ENCODE results near the gene UTF1.
"Not testable (repeated sequence)": the region's sequence is repeated elsewhere in the genome, so short reads cannot be mapped to it uniquely, and the experiment has no call there.

The UTF1 gene

DNA sequence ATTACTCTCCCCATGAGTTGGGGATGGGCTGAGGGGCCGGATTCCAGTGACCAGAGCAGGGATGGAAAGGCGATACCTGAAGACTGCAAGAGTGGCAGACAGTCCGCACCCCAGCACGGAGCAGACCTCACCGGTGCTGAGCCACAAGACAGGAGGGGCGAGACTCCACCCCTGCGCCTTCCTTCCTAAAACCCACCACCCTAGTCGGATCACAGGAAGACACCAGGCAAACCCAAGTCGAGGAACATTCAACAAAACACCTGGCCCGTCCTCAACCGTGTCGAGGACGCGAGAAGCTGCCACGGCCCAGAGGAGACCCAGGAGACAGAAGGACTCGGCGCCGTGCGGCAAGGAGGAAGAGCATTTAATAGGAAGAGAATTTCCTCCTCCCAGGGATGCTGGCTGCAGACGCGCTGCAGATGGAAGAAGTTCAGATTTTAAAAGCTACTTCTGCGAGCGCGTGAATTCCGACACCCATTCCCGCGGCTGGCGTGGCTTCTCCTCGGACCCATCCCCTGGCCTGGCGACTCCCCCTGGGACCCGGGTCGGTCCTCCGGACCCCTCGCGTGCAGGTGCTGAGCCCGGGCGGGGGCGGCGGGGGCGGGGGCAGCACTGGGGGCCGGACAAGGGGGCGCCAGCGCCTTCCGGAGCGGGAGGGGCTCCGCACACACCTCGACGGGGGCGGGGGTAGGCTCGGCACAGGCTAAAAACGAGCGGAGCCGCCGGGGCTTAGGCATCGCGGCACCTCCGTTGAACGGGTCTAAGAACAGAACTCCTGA lies 563 bp upstream of the UTF1 start:
- DNase-seq = no peak

DNA sequence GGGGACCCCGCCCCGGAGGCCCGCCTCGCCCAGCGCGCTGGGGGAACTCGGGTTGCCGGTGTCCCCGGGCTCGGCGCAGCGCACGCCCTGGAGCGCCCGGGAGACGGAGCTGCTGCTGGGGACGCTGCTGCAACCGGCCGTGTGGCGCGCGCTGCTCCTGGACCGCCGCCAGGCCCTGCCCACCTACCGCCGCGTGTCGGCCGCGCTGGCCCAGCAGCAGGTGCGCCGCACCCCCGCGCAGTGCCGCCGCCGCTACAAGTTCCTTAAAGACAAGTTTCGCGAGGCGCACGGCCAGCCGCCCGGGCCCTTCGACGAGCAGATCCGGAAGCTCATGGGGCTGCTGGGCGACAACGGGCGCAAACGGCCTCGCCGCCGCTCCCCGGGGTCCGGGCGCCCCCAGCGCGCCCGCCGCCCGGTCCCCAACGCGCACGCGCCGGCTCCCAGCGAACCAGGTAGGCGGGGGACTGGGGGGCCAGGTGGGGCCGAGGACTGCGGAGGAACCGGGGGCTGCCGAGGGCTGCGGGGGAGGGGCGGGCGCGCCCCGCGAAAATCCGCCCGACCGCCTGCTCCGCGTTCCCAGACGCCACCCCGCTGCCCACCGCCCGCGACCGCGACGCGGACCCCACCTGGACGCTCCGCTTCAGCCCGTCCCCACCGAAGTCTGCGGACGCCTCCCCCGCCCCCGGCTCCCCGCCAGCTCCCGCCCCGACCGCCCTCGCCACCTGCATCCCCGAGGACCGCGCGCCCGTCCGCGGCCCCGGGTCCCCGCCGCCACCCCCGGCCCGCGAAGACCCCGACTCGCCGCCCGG lies 574 bp downstream of the UTF1 start:
- DNase-seq = no peak

DNA sequence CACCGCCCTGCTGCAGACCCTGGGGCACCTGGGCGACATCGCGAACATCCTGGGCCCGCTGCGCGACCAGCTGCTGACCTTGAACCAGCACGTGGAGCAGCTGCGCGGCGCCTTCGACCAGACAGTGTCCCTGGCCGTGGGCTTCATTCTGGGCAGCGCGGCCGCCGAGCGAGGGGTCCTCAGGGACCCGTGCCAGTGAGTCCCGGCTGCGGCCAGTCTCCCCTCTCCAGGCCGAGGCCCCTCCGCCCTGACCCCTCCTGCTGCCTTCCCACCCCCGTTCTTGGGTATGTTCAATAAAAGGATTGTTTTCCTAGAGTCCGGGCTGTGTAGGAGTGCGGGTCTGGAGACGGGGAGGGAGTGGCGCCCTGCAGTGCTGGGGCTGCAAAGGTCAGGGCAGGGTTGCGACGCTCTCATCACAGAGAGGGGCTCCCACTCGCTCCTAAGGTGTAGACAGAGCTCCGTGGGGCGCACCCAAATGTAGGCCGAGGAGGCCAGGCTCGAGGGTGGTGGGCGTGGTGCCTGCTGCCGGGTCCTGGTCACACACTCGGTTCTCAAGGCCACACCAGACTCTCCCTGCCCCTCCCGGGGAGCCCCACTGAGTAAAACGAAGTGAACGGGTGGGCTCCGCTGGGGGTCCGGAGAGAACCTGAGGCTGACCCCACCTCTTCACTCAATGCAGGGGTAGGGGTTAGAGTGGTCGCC lies 1.4 kb downstream of the UTF1 start:
- DNase-seq = no peak

DNA sequence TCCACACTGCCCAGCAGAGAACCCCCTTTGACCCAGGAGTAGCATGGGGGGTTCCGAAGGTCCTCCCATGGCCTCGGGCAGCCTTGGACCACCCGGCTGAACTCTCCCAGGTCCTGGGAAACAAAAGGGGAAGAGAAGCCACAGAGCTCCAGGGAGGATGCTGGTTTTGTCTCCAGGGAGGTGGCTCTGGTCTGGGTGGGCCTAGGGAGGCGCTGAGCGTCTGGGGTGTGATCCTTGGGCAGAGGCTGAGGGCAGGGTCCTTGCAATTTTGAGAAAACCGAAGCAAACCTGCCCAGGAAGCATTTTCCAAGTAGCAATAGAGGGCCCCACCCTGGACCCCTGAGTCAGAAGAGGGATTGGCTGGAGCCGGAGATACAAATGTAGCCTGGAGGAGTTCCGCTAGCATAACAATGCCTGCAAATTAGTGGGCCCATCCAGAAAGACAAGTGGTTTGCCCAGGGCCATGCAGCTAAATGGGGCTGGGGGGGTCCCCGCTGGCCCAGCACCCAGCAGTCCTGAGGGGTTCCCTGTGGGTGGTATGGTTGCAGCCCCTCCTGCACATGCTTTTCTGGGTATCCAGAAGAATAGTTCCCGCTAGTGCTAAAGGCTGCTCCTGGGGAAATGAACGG lies 2.0 kb downstream of the UTF1 start:
- no peak for DNase-seq

DNA sequence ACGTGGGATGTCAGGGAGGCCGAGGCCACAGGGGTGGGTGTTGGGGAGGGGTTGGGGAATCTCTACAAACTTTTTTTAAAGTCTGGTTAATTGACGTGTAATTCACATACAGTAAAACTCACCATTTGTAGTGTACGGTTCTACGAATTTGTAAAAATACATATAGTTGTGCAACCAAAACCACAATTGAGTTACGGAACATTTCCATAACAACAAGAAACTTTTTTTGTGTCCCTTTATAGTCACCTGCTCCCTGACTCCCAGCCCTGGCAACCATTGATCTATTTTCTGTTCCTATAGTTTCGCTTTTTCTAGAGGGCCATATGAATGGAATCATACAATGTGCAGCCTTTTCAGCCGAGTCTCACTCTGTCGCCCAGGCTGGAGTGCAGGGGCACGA lies 4.8 kb downstream of the UTF1 start:
- DNase-seq = not testable (repeated sequence)

DNA sequence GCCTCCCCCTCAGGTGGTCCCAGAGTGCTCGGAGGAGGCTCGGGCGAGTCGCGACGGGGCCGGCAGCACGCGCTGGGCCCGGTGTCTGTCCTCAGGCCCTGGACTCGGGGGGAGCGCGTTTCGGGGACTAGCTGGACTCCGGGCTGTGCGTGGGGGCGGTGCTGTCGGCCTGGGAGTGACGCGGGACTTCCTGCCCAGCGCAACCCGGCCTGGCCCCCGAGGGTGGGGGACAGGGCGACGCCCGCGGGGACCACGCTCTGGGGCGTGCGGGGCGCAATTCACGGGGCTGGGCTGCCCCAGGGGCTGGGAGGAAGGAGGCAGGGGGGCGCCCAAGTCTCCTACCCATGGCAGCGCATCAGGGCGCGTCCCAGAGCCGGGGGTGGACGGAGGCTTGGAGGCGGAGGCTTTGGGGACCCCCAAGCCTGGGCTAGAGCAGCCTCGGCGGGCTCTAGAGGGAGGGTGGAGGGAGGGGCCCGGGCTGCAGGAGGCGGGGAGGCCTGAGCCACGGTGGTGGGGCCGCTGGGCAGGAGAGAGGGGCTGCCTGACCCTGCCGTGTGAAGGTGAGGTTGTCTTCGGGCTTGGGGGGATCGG lies 5.3 kb downstream of the UTF1 start:
- no peak for DNase-seq

DNA sequence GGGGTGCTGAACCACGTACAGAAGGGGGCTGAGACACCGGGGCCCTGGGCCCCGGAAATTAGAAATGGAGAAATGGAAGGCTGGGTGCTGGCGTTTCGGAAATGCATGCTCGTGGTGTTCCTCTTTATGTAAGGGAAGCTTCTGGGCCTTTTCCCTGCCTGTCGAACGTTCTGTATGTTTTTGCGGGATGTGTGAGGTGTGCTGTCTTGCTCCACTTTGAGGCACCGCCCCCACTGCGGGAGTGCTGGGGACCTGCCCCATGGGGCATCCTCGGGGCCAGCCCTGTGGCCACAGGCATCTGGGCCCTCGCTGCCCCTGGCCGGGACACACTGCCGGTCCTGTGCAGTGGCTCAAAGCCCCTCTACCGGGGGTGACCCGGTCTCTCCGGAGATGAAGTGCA lies 5.9 kb downstream of the UTF1 start:
- no peak for DNase-seq

DNA sequence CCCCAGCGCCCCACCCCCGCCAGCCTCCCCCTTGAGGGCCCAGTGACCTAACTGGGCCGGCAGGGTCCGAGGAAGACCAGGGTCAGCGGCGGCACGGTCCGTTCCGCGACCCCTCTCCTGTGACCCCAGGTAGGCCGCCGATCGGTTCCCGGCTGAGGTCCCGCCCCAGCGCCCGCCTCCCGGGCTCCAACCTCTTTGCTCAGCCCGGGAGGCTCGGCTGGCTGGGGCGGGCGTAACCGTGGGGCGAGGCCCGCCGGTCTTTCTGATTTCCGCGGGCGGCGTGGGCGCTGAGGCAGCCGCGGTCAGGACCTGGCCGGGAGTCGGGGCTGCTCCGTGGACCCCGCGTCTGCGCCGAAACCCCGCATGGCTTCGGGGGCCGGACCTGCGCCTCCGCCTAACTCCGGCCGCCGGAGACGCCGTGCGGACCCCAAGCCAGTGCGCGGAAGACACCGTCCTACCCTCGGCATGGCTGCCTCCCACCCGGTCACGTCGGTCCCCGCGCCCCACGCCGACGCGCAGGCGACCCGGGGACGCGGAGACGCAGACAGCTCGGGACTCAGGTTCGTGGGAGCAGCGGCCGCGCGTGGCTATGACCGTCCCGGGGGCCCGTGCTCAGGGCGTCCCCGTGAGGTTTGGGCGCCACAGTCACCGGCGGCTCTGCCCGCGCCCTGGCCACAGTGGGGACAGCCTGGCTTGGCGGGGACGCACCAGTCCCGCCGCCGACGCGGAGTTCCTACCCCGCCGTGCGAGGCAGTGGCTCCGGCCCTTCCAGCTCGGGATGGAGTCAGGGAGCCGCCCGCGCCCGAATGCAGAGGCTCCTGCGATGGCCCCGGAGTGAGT lies 6.6 kb downstream of the UTF1 start:
- DNase-seq = no peak

DNA sequence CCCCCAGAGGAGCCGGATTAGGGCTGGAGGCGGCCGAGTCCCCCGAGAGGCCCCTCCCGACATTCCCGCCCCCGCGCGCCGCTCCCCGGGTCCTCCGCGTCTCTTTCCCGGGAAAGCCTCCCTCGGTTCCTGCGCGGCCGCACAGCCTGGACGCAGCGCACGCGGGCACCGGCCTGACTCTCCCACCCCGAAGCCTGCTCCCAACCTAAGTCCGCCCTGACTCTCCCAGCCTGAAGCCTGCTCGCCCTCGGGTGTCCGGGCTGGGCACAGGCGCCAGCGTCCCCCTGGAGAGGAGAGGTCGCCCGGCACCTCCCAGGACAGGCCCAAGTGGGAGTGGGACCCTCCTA lies 7.2 kb downstream of the UTF1 start:
- no peak for DNase-seq

DNA sequence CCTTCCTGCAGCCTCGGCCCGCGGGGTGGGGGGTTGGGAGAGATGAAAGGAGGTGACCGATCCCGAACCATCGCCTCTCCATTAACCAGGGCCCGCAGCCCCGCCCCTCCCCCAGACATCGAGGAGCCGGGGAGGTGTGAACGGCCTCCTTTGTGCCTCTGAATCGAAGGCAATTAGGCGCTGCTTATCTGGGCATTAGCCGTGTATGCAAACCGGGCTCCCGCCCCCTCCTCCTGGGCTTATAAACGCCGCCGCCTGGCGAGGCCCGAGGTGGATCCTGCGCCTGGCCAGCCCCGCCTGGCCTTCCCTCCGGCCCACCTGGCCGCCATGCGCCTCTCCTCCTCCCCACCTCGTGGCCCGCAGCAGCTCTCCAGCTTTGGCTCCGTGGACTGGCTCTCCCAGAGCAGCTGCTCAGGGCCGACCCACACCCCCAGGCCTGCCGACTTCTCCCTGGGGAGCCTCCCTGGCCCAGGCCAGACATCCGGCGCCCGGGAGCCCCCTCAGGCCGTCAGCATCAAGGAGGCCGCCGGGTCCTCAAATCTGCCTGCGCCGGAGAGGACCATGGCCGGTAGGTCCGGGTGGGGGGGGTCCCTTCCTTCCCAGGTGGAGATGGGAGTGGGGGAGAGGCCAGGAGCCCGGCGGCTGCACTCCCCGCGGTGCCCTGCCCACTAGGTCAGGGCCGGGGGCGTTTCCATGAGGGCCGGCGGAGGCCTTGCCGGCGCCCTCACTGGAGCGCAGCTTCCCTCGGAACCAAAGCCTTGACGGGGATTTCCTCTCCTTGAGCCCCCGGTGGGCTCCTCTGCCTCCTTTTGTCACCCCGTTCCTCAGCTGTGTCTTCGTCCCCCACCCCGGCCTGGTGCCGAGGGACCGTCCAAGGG lies 7.8 kb downstream of the UTF1 start, which contains the start of gene VENTX:
VENTX (plus strand) TSS at position 268 of the 878 bp plus-strand sequence; CDS start at position 328, 60 bp downstream.
- no peak for DNase-seq

DNA sequence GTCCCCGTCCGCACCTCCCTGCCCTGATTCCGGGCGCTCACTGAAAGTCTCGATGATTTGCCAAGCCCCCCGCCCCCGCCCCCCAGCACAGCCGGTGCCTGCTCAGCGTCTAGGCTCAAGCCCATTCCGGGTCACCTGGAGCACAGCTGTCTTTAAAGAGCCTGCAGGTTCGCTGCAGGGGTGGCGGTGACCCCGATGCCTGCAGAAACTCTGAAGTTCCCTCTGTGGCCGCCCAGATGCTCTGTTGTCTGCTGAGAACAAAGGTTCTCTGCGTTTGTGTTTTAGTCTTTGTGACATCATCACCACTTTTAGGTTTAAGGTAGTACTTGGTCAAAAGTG lies 8.4 kb downstream of the UTF1 start:
- DNase-seq = no peak

DNA sequence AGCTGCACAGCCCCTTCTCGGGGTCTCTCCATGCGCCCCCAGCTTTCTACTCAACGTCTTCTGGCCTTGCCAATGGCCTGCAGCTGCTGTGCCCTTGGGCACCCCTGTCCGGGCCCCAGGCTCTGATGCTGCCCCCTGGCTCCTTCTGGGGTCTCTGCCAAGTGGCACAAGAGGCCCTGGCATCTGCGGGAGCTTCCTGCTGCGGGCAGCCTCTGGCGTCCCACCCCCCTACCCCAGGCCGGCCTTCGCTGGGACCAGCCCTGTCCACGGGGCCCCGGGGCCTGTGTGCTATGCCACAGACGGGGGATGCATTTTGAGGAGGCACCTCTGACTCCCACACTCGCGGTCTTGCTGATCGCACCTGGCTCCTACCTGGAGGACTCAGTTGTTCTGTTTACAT lies 10.0 kb downstream of the UTF1 start:
- no peak for DNase-seq

DNA sequence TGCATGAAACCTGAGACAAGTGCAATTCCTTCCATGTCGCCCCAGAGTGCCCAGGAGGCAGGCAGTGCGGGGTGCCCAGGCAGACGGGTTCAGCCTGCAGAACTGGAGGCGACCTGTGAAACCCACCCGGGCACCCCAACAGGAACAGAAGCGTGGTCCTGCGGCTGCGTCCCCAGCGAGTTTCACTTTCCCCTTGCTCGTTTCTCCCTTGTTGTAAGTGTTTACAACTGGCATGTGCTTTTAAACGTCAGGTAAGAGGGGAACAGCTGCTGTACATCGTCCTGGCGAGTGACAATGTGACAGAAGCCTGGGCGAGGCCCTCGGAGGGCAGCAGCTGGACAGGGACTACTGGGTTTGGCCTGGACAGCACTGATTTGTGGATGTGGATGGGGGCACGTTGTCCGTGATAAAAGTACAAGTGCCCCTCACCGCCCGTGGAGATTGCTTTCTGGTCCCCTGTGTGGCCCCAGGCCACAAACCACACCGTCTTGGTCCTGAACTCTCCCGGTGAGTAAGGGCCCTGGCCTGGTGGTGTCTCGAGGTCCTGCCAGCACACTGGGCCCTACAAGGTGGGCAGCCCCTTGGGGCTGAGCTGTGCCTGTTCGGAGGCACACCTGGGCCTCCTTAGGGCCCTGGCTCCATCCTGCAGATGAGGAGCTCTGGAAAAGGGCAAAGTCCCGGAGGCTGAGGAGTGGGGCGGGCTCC lies 11.6 kb downstream of the UTF1 start:
- no peak for DNase-seq

DNA sequence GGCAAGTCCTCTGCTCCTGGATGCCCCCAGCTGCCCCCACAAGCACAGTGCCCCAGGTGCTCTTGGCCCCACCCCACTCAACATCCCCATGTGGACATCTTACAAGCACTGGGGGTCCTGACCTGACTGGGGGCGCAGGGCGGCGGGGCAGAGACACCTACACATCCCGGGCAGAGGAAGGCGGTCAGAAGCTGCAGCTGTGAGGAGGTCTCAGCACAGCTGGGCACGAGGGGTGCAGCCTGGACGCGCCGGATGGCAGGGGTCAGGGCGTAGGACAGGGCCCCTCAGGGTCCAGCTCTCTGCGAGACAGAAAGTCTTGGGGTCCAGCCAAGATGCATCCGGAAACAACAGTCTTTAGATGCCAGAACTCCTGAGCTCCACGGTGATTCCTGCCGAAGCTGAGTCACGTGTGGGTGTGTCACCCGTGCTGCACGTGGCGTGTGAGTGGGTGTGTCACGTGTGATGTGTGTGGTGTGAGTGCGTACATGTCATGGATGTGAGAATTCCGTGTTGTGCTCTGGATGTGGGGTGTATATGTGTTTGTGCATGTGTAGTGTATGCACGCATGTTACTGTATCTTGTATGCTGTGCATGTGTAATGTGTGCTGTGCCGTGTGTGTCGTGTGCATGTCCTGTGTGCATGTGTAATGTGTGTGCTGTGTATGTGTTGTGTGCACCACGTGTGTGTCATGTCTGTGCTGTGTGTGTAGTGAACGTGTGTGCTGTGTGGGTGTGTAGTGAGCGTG lies 12.8 kb downstream of the UTF1 start:
- no peak for DNase-seq

DNA sequence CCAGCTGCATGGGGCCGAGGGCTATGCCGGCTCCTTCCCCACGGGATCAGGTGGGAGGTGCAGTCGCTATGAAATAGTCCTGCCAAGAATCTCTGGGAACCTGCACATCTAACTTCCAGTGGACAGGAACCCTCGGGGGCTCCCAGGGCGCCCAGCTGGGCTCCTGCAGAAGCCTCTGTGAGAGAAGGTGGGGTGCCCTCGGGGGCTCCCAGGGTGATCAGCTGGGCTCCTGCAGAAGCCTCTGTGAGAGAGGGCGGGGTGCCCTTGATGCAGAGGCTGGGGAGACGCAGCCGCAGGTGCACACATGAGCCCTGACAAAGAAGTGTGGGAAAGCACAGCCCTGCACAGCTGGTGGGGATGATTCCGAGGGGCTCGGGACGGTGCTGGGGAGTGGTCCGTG lies 13.6 kb downstream of the UTF1 start:
- DNase-seq = no peak

DNA sequence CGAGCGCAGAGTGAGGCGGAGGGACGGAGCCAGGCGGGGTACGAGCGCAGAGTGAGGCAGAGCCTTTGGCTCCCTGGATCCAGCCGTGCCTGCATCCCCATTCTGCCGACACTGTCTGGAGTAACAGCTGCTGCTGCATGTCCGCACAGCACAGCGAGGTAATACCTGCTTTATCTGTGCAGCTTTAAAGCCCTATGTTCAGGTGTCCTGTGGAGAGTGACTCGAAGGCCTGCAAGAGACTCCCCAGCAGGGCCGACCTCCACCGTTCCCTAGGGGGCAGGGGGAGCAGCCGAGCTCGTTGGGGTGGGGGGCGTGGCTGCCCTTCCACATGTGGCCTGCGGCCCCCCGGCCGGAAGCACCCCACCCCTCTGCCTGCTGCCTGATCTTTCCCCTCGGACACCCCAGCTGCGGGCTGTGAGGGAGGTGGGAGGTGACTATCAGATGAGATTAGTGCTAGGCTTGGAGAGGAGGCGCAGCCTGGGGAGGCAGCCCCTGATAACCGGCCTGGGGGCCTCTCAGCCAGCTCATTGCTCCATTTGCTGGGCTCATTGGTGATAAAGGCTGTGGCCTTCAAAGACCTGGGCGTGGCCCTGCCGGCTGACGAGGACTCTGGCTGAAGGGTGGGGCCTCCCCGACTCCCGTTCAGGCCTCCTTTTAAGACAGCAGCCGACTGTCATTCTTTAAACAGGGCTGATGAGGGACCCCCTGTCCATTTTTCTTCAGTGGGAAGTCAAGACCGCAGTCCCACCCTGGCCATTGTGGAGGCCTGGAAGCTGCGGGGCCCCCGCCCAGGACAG lies 15.6 kb downstream of the UTF1 start:
- DNase-seq = no peak

DNA sequence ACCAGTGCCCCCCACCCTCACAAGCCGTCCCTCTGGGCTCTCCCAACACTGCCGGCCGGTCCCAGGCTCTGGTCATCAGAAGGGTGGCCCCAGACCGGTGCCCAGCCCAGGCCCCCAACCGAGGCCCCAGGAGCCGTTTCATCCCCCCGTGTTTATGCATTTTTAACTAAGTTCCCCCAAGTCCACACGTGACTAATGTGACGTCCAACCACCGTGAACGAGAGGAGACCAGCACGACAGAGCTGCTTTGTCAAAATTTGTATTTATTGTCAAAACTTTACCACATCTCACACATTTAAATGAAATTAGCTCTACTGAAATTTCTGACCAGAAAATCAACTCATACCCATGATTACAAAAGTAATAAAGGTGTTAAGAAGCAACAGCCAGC lies 16.2 kb downstream of the UTF1 start:
- DNase-seq = no peak

DNA sequence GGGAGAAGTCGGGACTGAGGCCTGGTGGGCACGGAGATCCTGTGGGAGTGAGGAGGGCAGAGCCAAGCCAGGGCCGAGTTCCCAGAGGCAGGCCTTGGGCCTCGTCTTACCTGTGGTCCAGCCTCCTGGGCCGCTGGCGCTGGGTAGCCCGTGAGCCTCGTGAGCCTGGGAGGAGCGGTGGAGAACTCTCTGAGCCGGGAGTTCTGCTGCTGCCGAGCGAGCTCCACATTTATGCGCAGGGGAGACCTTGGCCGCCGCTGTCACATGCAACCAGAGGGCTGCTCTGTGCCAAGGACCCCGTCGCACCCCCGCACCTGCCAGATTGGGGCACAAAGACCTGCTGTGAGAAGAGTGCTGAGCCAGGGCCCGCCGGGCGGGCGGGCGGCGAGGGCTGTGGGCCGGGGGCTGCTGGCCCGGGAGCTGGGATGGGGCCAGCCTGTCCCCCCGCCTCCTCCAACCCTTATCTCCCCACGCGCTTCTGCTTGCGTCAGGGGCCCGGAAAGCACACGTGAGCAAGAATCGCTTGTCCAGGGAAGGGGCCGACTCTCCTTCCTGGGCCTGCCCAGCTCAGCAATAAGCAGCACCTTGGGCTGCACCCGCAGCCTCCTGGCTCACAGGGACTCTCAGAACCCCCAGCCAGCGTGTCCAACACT lies 17.8 kb downstream of the UTF1 start:
- DNase-seq = no peak
